A673 (cell line): Measurements from ENCODE around the gene LPAR6. TPM values are rescaled to one million over a fixed set of nuclear protein-coding genes. Genes with fewer than 3 reads are reported as not detected.

Experiments
- BruUV-seq: library from RNA; stranded (reverse); fragments of 400-500 nt; replicated peaks from 2 replicates; lab custom pipeline; 2021; lab: Mats Ljungman, UMichigan
- CTCF ChIA-PET: fragments of 300-600 bp; sonication (Branson Sonifier 250); formaldehyde crosslinking; loops from one replicate; lab custom pipeline; 2022; ENCODE audit warnings: antibody characterized with exemption; lab: Charles Lee
- POLR2A ChIA-PET: fragments of 300-600 bp; sonication (Branson Sonifier 250); formaldehyde crosslinking; loops from one replicate; lab custom pipeline; 2022; ENCODE audit warnings: antibody characterized with exemption; ENCODE audit not compliant: low non-redundant PET; lab: Charles Lee
- DNase-seq: peaks from one replicate; pipeline ENCODE4 v3.0.0-alpha.2; 2015; ENCODE audit warnings: low spot score
- H3K27ac ChIP-seq: fragments of 200-600 bp; sonication (generic); 2 replicates; pipeline ENCODE4 v1.5.1; 2016; ENCODE audit warnings: mixed run types, low read depth, mild to moderate bottlenecking, mixed read lengths, antibody characterized with exemption, low read length; ENCODE audit not compliant: poor library complexity, severe bottlenecking
- H3K27me3 ChIP-seq: fragments of 200-600 bp; sonication (generic); replicated peaks from 2 replicates; pipeline ENCODE4 v1.6.1; 2017; ENCODE audit warnings: mixed run types, low read depth, mild to moderate bottlenecking, mixed read lengths, antibody characterized with exemption, low read length; ENCODE audit not compliant: insufficient read depth, poor library complexity
- H3K36me3 ChIP-seq: fragments of 200-600 bp; sonication (generic); 2 replicates; pipeline ENCODE4 v1.6.1; 2016; ENCODE audit warnings: mixed run types, mild to moderate bottlenecking, mixed read lengths, antibody characterized with exemption, low read length; ENCODE audit not compliant: insufficient read depth, poor library complexity, severe bottlenecking
- H3K4me1 ChIP-seq: fragments of 200-600 bp; sonication (generic); 2 replicates; pipeline ENCODE4 v1.6.1; 2017; ENCODE audit warnings: mixed run types, mild to moderate bottlenecking, mixed read lengths, antibody characterized with exemption, low read length; ENCODE audit not compliant: insufficient read depth, poor library complexity, severe bottlenecking
- H3K4me3 ChIP-seq: fragments of 200-600 bp; sonication (generic); 2 replicates; pipeline ENCODE4 v1.5.1; 2016; ENCODE audit warnings: low read depth, mixed run types, mild to moderate bottlenecking, mixed read lengths, low read length; ENCODE audit not compliant: poor library complexity, severe bottlenecking
- H3K9me3 ChIP-seq: fragments of 200-600 bp; sonication (generic); 2 replicates; pipeline ENCODE4 v1.6.1; 2016; ENCODE audit warnings: mixed run types, low read depth, mild to moderate bottlenecking, mixed read lengths, antibody characterized with exemption, low read length; ENCODE audit not compliant: poor library complexity, severe bottlenecking
- EZH2 ChIP-seq: fragments of 200-600 bp; sonication (generic); IDR thresholded peaks from 2 replicates; pipeline ENCODE4 v1.6.1; 2017; ENCODE audit warnings: borderline replicate concordance, low read depth, mild to moderate bottlenecking, mixed read lengths, antibody characterized with exemption, low read length; ENCODE audit not compliant: poor library complexity, severe bottlenecking
- intact Hi-C: fragments of 100-400 bp; cut with micrococcal nuclease; formaldehyde crosslinking; loops from one replicate; pipeline ENCODE4 v1.10.0; 2022; ENCODE audit not compliant: unreplicated experiment
- total RNA-seq: library from RNA; stranded (reverse); gene quantifications from 2 replicates; pipeline ENCODE4 v1.2.3, GENCODE V29; 2021
- TF ChIP-seq, protein P1 (sequence below): fragments of 300-800, 200-600 bp; sonication (generic); conservative IDR thresholded peaks from 2 replicates; pipeline ENCODE4 v1.5.1; 2017; ENCODE audit warnings: low read depth, mild to moderate bottlenecking, antibody characterized with exemption, low read length, moderate library complexity, mixed read lengths

Gene LPAR6
- total RNA-seq, 1 experiment from 2014 or later, result 6.7 TPM

DNA sequence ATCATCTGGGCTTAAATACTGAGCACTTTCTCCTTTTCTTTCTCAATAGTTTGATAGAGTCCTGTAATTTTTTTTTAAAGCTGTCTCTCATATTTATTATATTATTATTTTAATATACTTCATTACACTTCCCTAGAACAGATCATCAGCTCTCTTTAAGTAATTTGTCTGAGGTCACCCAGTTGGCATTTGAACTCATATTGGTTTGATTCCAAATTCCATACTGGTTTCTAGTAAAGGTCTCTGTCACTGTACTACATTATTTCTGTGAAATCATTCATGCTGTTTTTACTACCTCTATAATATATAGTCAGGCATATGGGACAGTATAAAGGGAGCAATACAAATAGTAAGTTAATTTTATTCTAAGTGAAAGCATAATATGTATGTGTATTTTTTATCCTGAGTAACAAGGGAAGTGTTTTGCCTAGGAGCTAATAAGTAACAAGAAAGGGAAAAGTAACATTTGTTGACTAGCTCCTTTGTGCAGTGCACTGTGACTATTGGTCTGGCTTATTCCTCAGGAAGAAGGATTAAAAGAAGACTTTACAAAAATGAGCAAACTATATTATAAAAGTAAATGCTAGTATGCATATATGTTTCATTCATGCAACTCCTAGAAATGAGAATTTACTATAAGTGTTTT lies 14.3 kb downstream of the LPAR6 start:
- ChIA-PET CTCF (no interaction called here), POLR2A (no interaction called here)
- H3K27me3 ChIP-seq, result no peaks in the 10 kb centered on the region
- peaks cover 22% of the 10 kb centered on the region for H3K4me1 ChIP-seq
- no TSS peak for BruUV-seq
- H3K27ac ChIP-seq, result no peak overlapping the region
- intact Hi-C loops, result no loop called here
- H3K4me3 ChIP-seq, result no peak overlapping the region
- TF ChIP-seq, protein P1, sequence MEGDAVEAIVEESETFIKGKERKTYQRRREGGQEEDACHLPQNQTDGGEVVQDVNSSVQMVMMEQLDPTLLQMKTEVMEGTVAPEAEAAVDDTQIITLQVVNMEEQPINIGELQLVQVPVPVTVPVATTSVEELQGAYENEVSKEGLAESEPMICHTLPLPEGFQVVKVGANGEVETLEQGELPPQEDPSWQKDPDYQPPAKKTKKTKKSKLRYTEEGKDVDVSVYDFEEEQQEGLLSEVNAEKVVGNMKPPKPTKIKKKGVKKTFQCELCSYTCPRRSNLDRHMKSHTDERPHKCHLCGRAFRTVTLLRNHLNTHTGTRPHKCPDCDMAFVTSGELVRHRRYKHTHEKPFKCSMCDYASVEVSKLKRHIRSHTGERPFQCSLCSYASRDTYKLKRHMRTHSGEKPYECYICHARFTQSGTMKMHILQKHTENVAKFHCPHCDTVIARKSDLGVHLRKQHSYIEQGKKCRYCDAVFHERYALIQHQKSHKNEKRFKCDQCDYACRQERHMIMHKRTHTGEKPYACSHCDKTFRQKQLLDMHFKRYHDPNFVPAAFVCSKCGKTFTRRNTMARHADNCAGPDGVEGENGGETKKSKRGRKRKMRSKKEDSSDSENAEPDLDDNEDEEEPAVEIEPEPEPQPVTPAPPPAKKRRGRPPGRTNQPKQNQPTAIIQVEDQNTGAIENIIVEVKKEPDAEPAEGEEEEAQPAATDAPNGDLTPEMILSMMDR, result no peak
- no peak for DNase-seq
- no peaks in the 10 kb centered on the region for H3K9me3 ChIP-seq
- no peaks in the 10 kb centered on the region for H3K36me3 ChIP-seq

DNA sequence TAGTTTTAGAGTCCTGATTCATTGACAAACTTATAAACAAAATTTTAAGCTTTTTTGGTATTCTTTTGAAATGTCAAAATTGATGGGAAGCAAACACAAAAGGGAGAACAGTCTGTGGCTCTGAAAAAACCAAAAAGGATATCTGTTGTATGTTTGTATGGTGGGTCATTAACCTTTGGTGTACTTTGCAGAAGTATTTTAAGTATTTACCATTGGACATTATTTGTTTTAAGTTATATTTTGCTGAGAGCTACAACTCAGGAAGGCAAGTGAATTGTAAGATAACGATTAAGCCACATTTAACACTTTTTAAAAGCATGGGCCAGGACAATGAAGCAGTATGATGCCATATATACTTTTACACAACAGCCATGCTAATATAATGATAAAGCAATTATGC lies 15.2 kb downstream of the LPAR6 start:
- TF ChIP-seq, protein P1, result no peak
- TF ChIP-seq EZH2, result no peak
- H3K9me3 ChIP-seq, result no peaks in the 10 kb centered on the region
- POLR2A ChIA-PET, result no interaction called here
- H3K27me3 ChIP-seq, result no peaks in the 10 kb centered on the region
- H3K4me1 ChIP-seq, result peaks cover 15% of the 10 kb centered on the region
- CTCF ChIA-PET, result no interaction called here
- intact Hi-C loops, result no loop called here
- BruUV-seq, result no TSS peak
- H3K4me3 ChIP-seq, result no peak overlapping the region
- no peaks in the 10 kb centered on the region for H3K36me3 ChIP-seq
- H3K27ac ChIP-seq, result no peak overlapping the region
- no peak for DNase-seq

DNA sequence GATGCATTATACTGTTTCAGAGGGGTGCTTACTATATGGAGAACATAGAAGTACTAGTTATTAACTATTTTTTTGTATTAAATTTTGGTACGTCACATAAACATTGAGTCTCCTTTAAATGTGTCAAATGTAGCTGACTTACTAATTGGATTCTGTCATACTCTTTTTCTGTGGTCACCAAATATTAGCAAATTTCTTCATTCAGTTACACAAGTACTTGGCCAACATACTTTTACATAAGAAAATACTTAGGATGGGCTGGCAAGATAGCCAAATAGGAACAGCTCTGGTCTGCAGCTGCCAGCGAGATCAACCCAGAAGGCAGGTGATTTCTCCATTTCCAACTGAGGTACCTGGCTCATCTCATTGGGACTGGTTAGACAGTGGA lies 19.2 kb downstream of the LPAR6 start:
- intact Hi-C loops, result no loop called here
- Histone ChIP-seq H3K27me3 (no peaks in the 10 kb centered on the region), H3K9me3 (no peaks in the 10 kb centered on the region), H3K4me1 (no peaks in the 10 kb centered on the region), H3K36me3 (no peaks in the 10 kb centered on the region), H3K4me3 (no peak overlapping the region), H3K27ac (no peak overlapping the region)
- CTCF ChIA-PET, result no interaction called here
- DNase-seq, result no peak
- no peak for TF ChIP-seq EZH2
- TF ChIP-seq, protein P1, result no peak
- no TSS peak for BruUV-seq
- POLR2A ChIA-PET, result no interaction called here
